GM21381 (cell line): ENCODE data around the gene PCSK6.

Experiments
- ATAC-seq: cut with Tn5 transposase; IDR thresholded peaks from one replicate; pipeline ENCODE4 v1.9.1; 2021; ENCODE audit warnings: mild to moderate bottlenecking, moderate library complexity; ENCODE audit not compliant: unreplicated experiment

PCSK6 gene

GRCh38 chr15:101315736-101316135, 173.8 kb downstream of the PCSK6 start:
- no peak for ATAC-seq

GRCh38 chr15:101314336-101315125, 175.0 kb downstream of the PCSK6 start:
- no peak for ATAC-seq

GRCh38 chr15:101313041-101313761, 176.3 kb downstream of the PCSK6 start:
- no peak for ATAC-seq

- no peak for ATAC-seq
Measured at GRCh38 chr15:101310508-101310907, 179.0 kb downstream of the PCSK6 start.

- ATAC-seq, result no peak
Measured at GRCh38 chr15:101310161-101310480, 179.4 kb downstream of the PCSK6 start.

DNA sequence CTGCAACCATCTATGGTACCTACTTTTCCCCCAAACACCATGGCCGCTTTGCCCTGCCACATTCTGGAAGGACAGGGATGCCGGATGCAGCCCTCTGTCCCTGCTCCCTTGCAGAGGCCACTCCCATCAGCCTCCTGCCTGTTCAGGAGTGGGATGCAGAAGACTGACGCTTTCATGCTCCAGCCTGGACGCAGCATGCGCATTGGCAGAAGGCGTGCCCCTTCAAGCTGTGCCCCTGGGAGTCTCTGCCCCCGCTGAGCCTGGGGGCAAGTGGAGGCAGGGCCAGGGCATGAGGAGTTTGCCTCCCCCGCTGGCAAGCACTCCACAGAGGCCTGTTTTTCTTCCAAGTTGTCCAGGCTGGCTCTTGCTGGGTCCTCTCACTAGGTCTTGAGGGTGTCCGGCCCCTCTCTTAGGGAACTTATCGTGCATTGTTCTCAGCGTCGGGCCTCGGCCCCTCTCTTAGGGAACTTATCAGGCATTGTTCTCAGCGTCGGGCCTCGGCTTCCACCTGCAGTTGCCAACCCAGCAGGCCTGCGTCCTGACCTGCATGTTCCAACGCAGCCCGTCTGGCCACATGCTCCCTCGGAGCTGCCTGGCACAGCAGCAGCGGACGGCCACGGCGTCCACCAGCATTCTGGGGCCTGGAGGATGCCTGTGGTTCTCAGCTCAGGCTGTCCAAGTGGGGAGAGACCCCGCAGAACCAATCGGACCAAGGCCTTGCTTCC, 179.9 kb downstream of the PCSK6 start:
- ATAC-seq, result no peak

DNA sequence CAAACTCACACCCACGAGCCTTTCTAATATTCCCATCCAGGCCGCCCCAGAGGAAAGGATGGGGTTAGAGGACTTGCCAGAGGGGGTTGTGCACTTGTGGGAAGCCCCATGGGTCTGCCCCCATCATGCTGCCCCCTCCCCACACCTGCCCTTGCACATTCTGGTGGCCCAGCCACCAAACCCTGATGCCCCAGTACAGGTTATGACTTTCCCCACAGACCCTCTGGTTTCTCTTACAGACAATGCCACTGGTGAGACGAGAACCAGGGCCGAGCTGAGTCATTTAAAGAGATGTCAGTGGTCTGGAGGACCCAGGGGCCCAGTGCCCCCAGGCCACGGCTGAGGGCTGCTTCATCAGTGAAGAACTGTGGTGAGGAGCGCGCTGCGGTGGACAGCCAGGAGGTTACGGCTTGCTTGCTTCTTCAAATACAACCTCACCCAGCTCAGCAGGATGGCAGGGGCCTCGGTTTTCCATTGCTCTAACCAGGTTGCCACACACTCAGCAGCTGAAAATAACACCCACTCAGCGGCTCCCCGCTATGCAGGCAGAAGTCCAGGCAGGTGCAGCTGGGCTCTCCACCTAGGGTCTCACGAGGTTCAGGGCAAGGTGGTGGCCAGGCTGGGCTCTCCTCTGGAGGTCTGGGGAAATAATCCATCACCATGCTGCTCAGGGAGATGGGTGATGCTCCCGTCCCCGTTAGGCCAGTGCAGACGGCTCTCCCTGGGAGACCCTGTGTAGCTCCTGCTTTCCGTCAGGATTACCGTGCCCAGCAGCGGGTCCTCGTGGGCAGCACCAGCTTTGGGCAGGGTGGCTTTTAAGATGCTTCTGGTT, 180.7 kb downstream of the PCSK6 start:
- ATAC-seq, result no peak

GRCh38 chr15:101307897-101308603, 181.5 kb downstream of the PCSK6 start:
- ATAC-seq, result no peak

- ATAC-seq, result no peak
Measured at GRCh38 chr15:101307048-101307896, 182.2 kb downstream of the PCSK6 start.

- no peak for ATAC-seq
Measured at GRCh38 chr15:101306341-101307047, 183.0 kb downstream of the PCSK6 start.

DNA sequence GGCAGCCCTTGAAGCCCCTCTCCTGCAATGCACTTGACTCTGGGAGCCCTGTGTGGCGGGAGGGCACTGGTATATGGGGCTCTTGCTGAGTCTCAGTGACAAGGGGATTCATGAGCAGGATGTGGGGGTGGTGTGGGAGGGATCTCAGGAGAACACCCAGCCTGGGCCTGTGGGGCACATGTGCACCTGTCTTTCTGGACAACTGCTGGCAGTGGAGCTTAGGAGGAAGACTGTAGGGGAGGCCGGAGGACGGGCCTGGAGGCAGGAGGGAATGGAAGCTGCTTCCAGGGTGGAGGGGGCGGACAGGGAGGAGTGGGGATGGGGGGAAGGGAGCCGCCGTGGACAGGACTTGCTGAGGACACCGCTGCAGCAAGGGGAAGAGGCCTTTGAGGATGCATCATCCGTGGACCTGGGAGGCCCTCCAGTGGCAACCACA, 183.7 kb downstream of the PCSK6 start:
- no peak for ATAC-seq

DNA sequence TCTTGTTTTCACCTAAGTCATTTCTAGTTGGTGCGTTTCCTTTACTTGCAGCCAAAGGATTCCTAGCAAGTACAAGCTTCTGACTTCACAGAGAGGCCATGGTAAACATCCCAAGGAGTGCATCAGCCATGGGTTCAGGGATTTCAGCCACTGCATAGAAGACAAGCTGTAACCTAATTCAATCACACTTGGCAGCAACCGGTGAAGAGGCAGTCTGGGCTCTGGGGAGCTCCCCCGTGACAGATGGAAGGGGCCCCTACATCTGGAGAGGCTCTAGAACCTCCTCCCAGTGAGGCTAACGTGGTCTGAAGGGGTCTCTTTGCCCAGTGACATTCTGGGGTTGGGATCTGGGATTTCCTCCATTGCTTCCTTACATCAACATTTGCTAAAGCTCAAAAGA, 186.1 kb downstream of the PCSK6 start:
- no peak for ATAC-seq

DNA sequence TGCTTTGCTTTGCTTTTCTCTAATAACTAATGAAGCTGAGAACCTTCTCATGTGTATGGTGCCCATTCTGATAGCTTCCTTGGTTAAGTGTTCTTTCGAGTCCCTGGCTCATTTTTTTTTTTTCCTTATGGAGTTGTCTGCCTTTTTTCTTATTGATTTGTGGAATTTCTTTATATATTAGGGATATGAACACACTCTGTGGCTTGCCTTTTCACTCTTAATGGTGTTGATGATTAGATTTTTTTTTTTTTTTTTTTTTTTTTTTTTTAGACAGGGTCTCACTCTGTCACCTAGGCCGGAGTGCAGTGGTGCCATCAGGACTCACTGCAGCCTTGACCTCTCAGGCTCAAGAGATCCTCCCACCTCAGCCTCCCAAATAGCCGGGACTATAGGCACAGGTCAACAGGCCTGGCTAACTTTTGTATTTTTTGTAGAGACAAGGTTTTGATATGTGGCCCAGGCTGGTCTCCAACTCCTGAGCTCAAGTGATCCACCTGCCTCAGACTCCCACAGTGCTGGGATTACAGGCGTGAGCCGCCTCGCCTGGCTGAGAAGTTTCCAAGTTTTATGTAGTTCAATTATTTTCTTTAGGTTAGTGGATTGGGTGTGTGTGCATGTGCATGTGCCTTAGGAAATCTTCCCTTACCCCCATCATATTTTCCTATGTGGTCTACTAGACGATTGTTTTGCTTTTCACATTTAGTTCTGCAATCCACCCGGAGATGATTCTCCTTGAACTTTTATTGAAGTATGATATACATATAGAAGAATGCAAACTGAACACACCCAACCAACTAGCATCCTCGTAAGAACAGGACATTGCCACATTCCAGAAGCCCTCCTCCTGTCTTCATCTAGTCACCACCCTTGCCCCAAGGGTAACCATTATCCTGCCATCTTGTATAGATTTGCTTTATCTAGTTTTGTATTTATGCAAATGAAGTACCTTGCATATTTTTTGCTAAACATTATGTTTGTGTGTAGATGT, 192.8 kb downstream of the PCSK6 start:
- no peak for ATAC-seq

- no peak for ATAC-seq
Measured at GRCh38 chr15:101295607-101296161, 193.8 kb downstream of the PCSK6 start.

DNA sequence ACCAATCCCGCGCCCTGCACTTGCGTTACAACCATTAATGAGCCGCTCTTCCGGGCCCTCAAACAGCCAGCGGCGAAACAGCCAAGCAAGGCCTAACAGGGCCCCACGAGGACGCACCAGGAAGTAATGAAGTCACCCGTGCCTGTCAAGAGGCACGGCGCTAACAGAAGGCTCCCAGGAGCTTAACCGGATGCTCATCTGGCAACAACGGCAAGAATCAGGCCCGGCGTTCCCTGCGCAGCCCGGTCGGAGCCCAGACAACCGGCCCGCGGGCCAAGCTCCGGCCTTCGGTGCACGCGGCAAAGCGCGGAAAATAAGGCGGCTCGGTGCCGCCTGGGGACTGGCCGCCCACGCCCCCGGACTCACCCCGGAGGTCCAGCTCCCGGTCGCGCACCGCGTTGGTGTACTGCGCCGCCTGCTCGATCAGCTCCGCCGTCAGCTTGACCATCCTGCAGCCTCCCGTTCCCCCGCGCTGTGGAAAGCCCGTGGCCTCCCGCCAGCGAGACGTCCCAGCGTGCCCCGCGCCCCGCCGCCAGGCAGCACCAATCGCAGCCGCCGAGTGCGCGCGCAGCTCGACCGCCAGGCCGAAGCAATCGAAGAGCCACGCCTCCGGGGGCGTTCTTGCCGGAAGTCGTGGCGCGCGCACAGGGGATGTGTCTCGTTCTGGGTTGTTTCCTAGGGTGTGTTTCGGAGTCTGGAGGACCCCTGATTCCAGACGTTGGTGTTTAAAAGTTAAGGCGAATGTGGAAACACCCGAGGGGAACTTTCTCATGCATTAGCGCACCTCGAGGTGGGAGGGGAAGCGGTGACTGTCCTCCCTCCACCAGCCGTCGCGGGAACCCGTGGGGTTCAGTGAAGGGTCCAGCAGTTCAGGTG, 194.5 kb downstream of the PCSK6 start, which contains the start of gene SNRPA1:
SNRPA1 (minus strand) TSS at position 518 of the 876 bp plus-strand sequence; CDS start at position 448, 70 bp downstream.
- ATAC-seq, result peak; percentile 80

- no peak for ATAC-seq
Measured at GRCh38 chr15:101293122-101293521, 196.4 kb downstream of the PCSK6 start.
